Measurements from ENCODE around the gene RAB34.

The RAB34 gene

DNA sequence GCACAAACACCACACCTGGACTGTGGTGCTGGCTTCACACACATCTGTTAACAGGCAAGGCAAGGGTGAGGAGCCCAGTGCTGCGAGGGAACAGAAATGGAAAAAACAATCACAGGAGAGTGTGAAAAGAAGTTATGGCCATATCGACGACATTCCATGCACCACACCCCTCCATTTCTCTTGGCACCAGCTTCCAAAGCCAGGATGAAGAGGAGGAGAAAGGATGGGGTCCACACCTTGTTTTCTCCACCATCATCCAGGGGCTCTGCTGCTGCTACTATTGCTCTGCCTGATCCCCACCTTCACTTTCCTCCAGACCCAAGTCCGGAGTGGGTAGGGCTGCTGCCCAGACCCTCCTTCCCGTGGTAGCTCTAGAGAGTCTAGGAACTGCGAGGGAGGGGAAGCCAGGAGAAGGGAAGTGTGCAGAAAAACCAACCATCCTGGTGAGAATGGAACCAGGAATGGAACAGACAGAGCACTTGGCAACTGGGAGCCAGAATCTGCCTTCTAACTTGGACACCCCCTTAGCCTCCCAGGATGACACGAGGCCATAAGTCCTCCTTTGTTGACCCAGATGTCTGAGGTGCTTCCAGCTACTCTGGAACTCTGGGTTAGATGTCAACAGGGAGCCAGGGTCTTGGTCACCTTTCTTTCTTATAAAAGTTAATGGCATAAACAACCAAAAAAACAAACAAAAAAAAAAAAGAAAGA is 4.8 kb downstream of the RAB34 start:
- DNase-seq (ENCODE audit: insufficient read length), result no peak
- TF ChIP-seq POLR2AphosphoS5 (IDR thresholded peaks at IDR 0.05; ENCODE audit: low read depth, low read length) (no peak), TAF1 (IDR thresholded peaks at IDR 0.05; ENCODE audit: borderline replicate concordance, low read depth, low read length) (no peak), POLR2A (IDR thresholded peaks at IDR 0.05; ENCODE audit: low read depth, low read length) (no peak)
- no peak for FAIRE-seq

DNA sequence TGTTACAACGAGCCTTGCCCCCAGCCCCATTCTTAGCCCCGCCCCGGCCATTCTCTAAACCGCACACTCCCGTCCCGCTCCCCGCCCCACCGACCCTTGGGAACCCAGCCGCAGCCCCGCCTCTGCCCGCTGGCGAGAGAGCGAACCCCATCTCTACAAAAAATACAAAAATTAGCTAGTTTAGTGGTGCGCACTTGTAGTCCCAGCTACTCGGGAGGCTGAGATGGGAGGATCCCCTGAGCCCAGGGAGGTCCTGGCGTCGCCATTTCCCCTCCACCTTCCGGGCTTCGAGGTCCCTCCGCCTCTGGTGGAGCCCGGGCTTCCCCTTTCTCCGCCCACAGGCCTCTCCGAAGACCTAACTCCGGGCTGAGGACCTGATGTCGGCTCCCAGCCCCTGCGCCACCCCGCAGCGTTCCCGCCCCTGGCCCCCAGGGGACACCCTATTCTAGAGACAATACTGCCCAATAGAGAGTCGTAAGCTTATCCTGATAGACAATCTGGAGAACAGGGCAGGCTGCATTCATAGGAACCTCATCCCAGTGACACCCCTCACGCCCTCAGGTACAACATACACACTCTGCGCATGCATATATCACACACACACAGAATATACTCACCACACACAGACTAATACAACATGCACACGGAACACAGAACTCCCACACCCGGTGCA is 5.5 kb downstream of the RAB34 start:
- FAIRE-seq (peak; percentile 64), DNase-seq (ENCODE audit: insufficient read length) (peak; percentile 72)
- TF ChIP-seq TAF1 (IDR thresholded peaks at IDR 0.05; ENCODE audit: borderline replicate concordance, low read depth, low read length) (0 out of 2 replicates have a peak, but pooled peaks have one; percentile 44), POLR2AphosphoS5 (IDR thresholded peaks at IDR 0.05; ENCODE audit: low read depth, low read length) (no peak)

DNA sequence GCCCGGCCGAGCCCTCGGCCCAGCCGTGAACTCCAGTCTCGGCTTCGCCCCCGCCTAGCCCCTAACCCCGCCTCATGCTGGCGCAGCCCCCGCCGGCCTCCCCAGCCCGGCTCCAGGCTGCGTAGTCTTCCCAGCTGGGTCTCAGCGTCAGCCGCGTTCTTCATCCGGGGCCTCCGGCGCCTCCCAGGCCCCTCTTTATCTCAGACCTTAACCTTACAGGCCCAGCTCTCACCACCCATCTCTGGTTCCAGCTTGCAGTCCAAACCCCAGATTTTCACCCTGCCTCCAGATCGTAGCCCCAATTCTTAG is 6.0 kb downstream of the RAB34 start, which contains the start of gene PROCA1:
Gene PROCA1, minus strand, starts transcription at position 166 of the 309 bp plus-strand sequence. CDS start 228 bp downstream, outside the sequence.
- TF ChIP-seq TAF1 (IDR thresholded peaks at IDR 0.05; ENCODE audit: borderline replicate concordance, low read depth, low read length), result no peak
- no peak for TF ChIP-seq POLR2AphosphoS5 (IDR thresholded peaks at IDR 0.05; ENCODE audit: low read depth, low read length)
- no peak; the same call in 1 of the 2 replicates for TF ChIP-seq POLR2A (IDR thresholded peaks at IDR 0.05; ENCODE audit: low read depth, low read length)
- FAIRE-seq (no peak), DNase-seq (ENCODE audit: insufficient read length) (no peak)

DNA sequence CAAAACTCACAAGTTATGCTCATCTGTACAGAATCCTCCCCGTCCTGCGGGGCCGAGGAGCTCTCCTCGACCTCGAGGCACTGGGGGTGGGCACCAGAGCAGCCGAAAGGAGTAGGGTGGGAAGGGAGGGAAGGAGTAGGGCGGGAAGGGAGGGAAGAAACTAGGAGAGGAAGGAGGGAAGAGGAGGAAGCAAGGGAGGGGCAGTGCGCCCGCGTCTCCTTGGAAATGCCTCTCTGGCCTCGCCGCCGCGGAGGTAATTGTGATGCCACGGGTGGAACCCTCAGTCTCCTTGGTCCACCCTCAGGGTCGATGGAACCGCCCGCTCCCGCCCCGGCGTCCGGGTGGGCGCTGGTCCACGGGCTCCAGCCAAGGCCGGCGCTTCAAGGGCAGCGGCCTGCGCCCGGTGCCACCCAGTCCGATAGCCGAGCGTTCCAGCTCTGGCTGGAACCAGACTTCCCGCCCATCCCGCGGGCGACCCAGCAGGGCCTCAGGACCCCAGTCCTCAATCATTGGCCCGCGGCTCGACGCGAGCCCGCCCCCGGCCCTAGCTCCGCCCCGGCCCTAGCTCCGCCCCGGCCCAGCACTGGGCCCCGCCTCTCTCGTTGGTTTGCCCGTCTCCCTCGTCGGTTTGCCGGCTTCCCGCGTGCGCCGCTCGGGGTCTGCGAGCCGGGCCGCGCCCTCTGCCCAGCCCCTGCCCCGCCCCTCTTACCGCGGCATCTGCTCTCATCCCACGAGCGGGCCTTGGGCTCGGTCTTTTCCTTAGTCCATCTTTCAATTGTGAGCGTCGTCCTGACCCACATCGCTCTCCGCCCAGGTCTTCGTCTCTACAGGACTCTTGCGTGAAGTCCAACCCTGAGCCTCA is 6.6 kb downstream of the RAB34 start:
- TF ChIP-seq POLR2A (IDR thresholded peaks at IDR 0.05; ENCODE audit: low read depth, low read length), result peak; percentile 80
- no peak for TF ChIP-seq TAF1 (IDR thresholded peaks at IDR 0.05; ENCODE audit: borderline replicate concordance, low read depth, low read length)
- peak; percentile 55 for TF ChIP-seq POLR2AphosphoS5 (IDR thresholded peaks at IDR 0.05; ENCODE audit: low read depth, low read length)
- DNase-seq (ENCODE audit: insufficient read length) (peak; percentile 94), FAIRE-seq (no peak)

DNA sequence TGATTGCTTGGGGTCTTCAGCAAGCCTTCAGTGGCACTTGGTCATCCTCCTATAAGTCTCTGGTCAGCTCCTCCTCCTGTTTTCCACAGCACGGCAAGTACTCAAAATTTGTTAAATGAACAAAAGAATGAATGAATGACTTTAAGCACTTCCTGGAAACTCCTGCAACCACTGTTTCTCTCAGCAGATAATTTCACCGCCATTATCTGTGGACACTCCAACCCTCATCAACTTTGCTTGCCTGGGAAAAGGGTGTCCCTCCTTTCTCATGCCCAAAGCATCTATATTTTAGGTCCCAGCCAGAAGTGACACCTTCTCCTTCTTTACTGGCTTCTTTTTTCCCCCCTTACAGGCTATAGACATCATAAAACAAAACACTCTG is 10.3 kb downstream of the RAB34 start:
- TF ChIP-seq TAF1 (IDR thresholded peaks at IDR 0.05; ENCODE audit: borderline replicate concordance, low read depth, low read length), result no peak
- no peak for TF ChIP-seq POLR2A (IDR thresholded peaks at IDR 0.05; ENCODE audit: low read depth, low read length)
- TF ChIP-seq POLR2AphosphoS5 (IDR thresholded peaks at IDR 0.05; ENCODE audit: low read depth, low read length), result no peak
- FAIRE-seq (no peak), DNase-seq (ENCODE audit: insufficient read length) (no peak)

DNA sequence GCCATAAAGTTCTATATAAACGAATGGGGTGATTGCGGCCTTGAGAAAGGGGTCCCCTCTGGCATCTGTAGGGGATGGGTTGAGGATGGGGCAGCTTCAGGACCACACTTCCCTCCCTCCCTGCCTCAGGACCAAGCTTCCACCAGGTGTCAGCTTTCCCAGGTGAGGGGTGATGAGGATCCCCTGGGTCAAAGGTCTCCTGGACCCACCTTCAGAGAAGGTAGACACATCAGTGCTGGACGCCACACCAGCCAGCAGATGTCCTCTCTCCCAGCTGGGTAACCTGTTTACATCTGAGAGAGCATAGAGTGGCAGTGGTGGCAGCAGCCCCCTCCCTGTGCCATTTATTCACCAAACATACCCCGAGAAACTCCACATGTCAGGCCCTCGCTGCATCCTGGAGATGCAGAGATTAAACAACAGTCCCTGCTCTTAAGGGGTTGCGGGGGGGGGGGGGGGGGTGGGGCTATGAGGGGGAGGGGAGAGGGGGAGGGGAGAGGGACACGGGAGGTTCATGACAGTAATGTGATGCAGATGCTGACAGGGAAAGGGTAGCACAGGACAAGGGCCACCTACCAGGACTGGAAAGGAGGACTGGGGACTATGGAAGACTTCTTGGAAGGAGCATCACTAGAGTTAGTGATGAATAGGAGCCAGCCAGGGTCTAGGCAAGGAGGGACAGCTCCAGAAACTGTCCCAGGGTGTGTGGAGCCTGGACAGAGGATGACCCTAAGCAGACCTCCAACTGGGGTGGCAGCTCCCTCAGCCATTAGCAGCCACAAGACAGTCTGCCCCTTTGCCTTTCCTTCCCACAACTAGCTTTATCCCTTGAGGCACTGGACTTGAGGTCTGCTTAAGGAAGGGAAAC is 11.0 kb downstream of the RAB34 start:
- TF ChIP-seq POLR2A (IDR thresholded peaks at IDR 0.05; ENCODE audit: low read depth, low read length), result no peak
- no peak for TF ChIP-seq POLR2AphosphoS5 (IDR thresholded peaks at IDR 0.05; ENCODE audit: low read depth, low read length)
- no peak for TF ChIP-seq TAF1 (IDR thresholded peaks at IDR 0.05; ENCODE audit: borderline replicate concordance, low read depth, low read length)
- no peak for DNase-seq (ENCODE audit: insufficient read length)
- no peak for FAIRE-seq

DNA sequence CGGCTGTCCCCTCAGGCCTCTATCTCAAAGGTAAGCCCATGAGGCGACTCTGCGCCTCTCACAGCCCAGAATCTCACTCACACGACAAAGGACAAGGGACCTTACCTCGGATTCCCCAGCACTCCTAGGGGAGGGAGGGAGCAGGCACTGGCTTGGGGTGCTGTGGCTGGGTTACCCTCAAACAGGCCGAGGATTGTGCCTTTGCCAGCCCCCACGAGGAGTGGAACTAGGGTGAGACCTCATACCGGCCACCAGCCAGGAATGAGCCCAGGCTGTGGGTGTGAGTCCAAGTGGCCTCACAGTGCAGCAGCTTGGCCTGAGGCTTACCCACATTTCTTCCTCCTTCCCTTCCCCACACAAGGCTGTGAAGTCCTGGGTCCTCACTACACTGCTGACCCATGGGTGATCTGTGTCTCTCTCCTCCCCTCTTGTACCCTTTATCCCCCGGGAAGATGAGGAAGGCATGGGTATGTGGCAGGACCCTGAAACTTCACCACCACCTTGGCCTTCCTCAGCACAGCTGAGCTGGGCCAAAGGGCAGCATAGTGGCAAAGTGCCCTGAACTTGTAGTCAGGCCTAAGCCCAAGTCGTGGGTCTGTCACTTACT is 11.8 kb downstream of the RAB34 start:
- no peak for TF ChIP-seq POLR2A (IDR thresholded peaks at IDR 0.05; ENCODE audit: low read depth, low read length)
- TF ChIP-seq TAF1 (IDR thresholded peaks at IDR 0.05; ENCODE audit: borderline replicate concordance, low read depth, low read length), result no peak
- TF ChIP-seq POLR2AphosphoS5 (IDR thresholded peaks at IDR 0.05; ENCODE audit: low read depth, low read length), result no peak
- FAIRE-seq (no peak), DNase-seq (ENCODE audit: insufficient read length) (no peak)

DNA sequence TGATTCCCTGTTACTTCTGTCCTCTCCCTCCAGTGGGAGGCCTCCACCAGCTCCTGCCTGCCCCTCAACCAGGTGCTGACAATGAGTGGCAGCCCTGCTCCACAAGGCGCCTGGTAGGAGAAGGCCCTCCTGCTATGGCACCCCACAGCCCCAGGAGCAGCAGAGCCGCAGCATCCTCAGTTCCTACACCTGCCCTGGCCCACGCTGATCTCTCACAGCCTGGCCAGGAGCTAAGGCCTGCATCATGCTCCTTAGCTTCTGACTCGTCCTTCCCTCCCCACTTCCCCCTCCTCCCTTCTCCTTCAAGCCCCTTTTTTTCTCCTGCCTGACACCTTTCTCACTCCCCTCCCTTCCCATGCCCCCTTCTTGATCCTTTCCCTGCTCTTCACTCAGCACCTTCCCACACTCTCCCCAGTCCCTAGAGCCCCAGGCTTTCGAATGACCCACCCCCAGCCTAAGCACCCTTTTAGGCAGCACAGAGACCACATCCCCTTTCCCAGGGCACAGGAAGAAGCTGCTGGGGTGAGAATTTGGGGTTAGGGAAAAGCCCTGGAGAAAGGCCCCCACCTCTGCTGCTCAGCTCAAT is 12.5 kb downstream of the RAB34 start:
- DNase-seq (ENCODE audit: insufficient read length), result no peak
- FAIRE-seq, result no peak
- TF ChIP-seq TAF1 (IDR thresholded peaks at IDR 0.05; ENCODE audit: borderline replicate concordance, low read depth, low read length) (no peak), POLR2AphosphoS5 (IDR thresholded peaks at IDR 0.05; ENCODE audit: low read depth, low read length) (no peak), POLR2A (IDR thresholded peaks at IDR 0.05; ENCODE audit: low read depth, low read length) (no peak)

DNA sequence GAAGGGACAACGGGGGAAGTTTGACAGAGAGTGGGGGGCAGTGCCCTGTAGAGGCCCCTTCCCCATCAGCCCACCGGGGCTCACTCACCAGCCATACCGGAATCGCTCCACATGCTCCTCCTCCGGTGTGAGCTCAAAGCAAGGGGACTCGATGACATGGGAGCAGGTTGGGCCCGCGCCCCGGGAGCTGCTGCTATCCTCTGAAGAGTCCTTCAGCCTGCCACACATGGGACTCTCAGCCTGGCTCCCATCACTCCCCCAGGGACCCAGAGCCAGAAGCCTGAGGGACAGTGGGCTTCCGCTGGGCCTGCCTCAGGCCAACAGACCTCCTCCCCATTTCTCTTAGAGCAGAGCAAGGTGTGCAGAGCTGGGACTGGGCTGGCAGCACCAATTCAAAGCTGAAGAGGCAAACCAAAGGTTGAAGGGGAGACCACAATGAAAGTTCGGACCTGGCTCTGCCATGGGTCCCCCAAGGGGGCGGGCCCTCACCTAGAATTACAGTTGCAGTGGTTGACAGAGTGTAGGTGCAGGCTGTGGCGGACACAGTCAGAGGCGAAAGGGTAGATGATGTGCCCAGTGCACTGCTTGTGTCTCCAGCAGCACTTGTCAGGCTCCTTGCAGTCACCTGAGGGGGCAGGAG is 13.3 kb downstream of the RAB34 start:
- DNase-seq (ENCODE audit: insufficient read length), result no peak
- TF ChIP-seq POLR2A (IDR thresholded peaks at IDR 0.05; ENCODE audit: low read depth, low read length) (no peak), POLR2AphosphoS5 (IDR thresholded peaks at IDR 0.05; ENCODE audit: low read depth, low read length) (no peak), TAF1 (IDR thresholded peaks at IDR 0.05; ENCODE audit: borderline replicate concordance, low read depth, low read length) (no peak)
- FAIRE-seq, result no peak
